B cell (primary cell): ENCODE measurements around the gene CYTH4. TPM values are rescaled to one million over a fixed set of nuclear protein-coding genes. Genes with fewer than 3 reads are reported as not detected.
A peak's percentile ranks its signal among the peaks of the same experiment; 100 is the strongest.

ENCODE experiments used
- ATAC-seq: fragments of 200-7000 bp; cut with Tn5 transposase; one replicate; pipeline ENCODE4 v1.10.0; 2021; ENCODE audit warnings: low read depth, mild to moderate bottlenecking, moderate number of reproducible peaks, moderate library complexity
- CTCF ChIA-PET: fragments of 350-600 bp; sonication (Branson Sonifier 250); formaldehyde crosslinking; loops from one replicate; lab custom pipeline; 2021; ENCODE audit warnings: antibody characterized with exemption, inconsistent platforms; lab: Charles Lee
- POLR2A ChIA-PET: fragments of 350-600 bp; sonication (Branson Sonifier 250); formaldehyde crosslinking; loops from one replicate; lab custom pipeline; 2021; ENCODE audit warnings: antibody characterized with exemption; lab: Charles Lee
- DNase-seq: peaks from one replicate; pipeline ENCODE4 v3.0.0; 2013
- H2AFZ ChIP-seq: 2 replicates; pipeline ENCODE4 v1.6.1; 2012; ENCODE audit warnings: mild to moderate bottlenecking, low read depth, low read length; ENCODE audit not compliant: insufficient read depth, poor library complexity, severe bottlenecking
- H3K27ac ChIP-seq, 2 donors: 1 replicate in 1 of 2; 2 replicates in 1 of 2; pipeline ENCODE4 v1.5.1; 2012 to 2013; ENCODE audit warnings: low read length in 2 of 2, mild to moderate bottlenecking in 2 of 2, moderate library complexity in 1 of 2
- H3K27me3 ChIP-seq, 4 experiments: fragments of 200-600 bp in 1 of 4; sonication (generic) in 1 of 4; replicated peaks in 1 of 4; 1 replicate in 2 of 4; 2 replicates in 2 of 4; pipeline versions ENCODE4 v1.6.1 to v1.7.0; 2013 to 2016; ENCODE audit warnings: low read length in 3 of 4, mild to moderate bottlenecking in 2 of 4, mixed read lengths in 1 of 4, moderate library complexity in 1 of 4; ENCODE audit not compliant: insufficient read depth in 4 of 4, control insufficient read depth in 3 of 4; ENCODE audit errors: control extremely low read depth in 1 of 4
- H3K36me3 ChIP-seq, 2 experiments: replicated peaks in 1 of 2; 1 replicate in 1 of 2; 2 replicates in 1 of 2; pipeline versions ENCODE4 v1.6.1 to v1.7.1; 2013; ENCODE audit warnings: low read length in 1 of 2; ENCODE audit not compliant: insufficient read depth in 2 of 2, control insufficient read depth in 1 of 2; ENCODE audit errors: control extremely low read depth in 1 of 2, extremely low read depth in 1 of 2
- H3K4me1 ChIP-seq, 2 donors: fragments of 200-600 bp in 1 of 2; sonication (generic) in 1 of 2; 1 replicate in 1 of 2; 2 replicates in 1 of 2; pipeline versions ENCODE4 v1.5.1 to v1.6.1; 2013 to 2017; ENCODE audit warnings: low read length in 2 of 2; ENCODE audit not compliant: control insufficient read depth in 2 of 2, insufficient read depth in 2 of 2
- H3K4me2 ChIP-seq: replicated peaks from 2 replicates; pipeline ENCODE3; 2012; ENCODE audit warnings: mild to moderate bottlenecking, low read depth, low read length; ENCODE audit not compliant: poor library complexity, severe bottlenecking
- H3K4me3 ChIP-seq, 5 experiments: fragments of 200-600 bp in 1 of 5; sonication (generic) in 1 of 5; 1 replicate in 3 of 5; 2 replicates in 2 of 5; pipeline versions ENCODE4 v1.5.1 to v1.7.0; 2011 to 2016; ENCODE audit warnings: low read length in 4 of 5, mild to moderate bottlenecking in 4 of 5, low read depth in 2 of 5, control low read depth in 1 of 5, moderate library complexity in 1 of 5; ENCODE audit not compliant: insufficient read depth in 1 of 5; ENCODE audit errors: control extremely low read depth in 1 of 5, extremely low read depth in 1 of 5
- H3K79me2 ChIP-seq: fragments of 200-600 bp; sonication (generic); one replicate; pipeline ENCODE4 v1.6.0; 2016; ENCODE audit warnings: low read length; ENCODE audit not compliant: control insufficient read depth, insufficient read depth
- H3K9ac ChIP-seq: fragments of 200-600 bp; sonication (generic); 2 replicates; pipeline ENCODE4 v1.6.1; 2017; ENCODE audit warnings: mild to moderate bottlenecking, low read length, moderate library complexity
- H3K9me3 ChIP-seq, 3 donors: one replicate each; pipeline versions ENCODE4 v1.6.1 to v1.7.1; 2013; ENCODE audit warnings: low read length in 2 of 3; ENCODE audit not compliant: control insufficient read depth in 2 of 3, insufficient read depth in 1 of 3; ENCODE audit errors: control extremely low read depth in 1 of 3
- H4K20me1 ChIP-seq: 2 replicates; pipeline ENCODE4 v1.6.0; 2012; ENCODE audit warnings: mild to moderate bottlenecking, low read length; ENCODE audit not compliant: insufficient read depth, control insufficient read depth, poor library complexity, severe bottlenecking
- H3K27ac Mint-ChIP-seq: one replicate; pipeline ENCODE4 v1.8.0; 2021; ENCODE audit warnings: mixed read lengths
- H3K27me3 Mint-ChIP-seq: one replicate; pipeline ENCODE4 v1.8.0; 2021; ENCODE audit warnings: mixed read lengths
- H3K4me1 Mint-ChIP-seq: one replicate; pipeline ENCODE4 v1.8.0; 2021; ENCODE audit warnings: mixed read lengths
- H3K4me3 Mint-ChIP-seq: one replicate; pipeline ENCODE4 v1.8.0; 2021; ENCODE audit warnings: mixed read lengths
- H3K9me3 Mint-ChIP-seq: one replicate; pipeline ENCODE4 v1.8.0; 2022; ENCODE audit warnings: mixed read lengths; ENCODE audit not compliant: insufficient read depth
- EZH2 ChIP-seq: IDR thresholded peaks from 2 replicates; pipeline ENCODE4 v1.6.1; 2012; ENCODE audit warnings: borderline replicate concordance, low read depth, mild to moderate bottlenecking, moderate library complexity, low read length; ENCODE audit not compliant: insufficient read depth, poor library complexity, severe bottlenecking
- WGBS: methylation state at CpG from one replicate; pipeline ENCODE4 v1.1.5; 2013; ENCODE audit warnings: missing lambda C conversion rate; ENCODE audit not compliant: insufficient coverage; 5-methylcytosine and 5-hydroxymethylcytosine counted together
- intact Hi-C: fragments of 100-400 bp; cut with micrococcal nuclease; formaldehyde crosslinking; loops from one replicate; pipeline ENCODE4 v1.10.0; 2022
- polyA plus RNA-seq: library from polyadenylated mRNA; depleted of rRNA; stranded (reverse); fragments of >200 nt; gene quantifications from 2 replicates; pipeline ENCODE4 v1.2.3, GENCODE V29; 2012
- total RNA-seq, 2 donors: library from RNA; stranded (reverse); fragments of 120-200 nt in 1 of 2; gene quantifications; 1 replicate in 1 of 2; 2 replicates in 1 of 2; pipeline versions ENCODE4 v1.2.3 to v1.2.4, GENCODE V29; 2013 to 2022
- TF ChIP-seq, protein P1 (sequence below): fragments of 200-600 bp; IDR thresholded peaks from one replicate; pipeline ENCODE4 v1.8.0; 2022; ENCODE audit warnings: antibody characterized with exemption, mild to moderate bottlenecking

The CYTH4 gene
- total and polyA plus RNA-seq, 2 donors (not counting 1 experiment from before 2014, with no cell fraction given) = 98.0 to 154 TPM

DNA sequence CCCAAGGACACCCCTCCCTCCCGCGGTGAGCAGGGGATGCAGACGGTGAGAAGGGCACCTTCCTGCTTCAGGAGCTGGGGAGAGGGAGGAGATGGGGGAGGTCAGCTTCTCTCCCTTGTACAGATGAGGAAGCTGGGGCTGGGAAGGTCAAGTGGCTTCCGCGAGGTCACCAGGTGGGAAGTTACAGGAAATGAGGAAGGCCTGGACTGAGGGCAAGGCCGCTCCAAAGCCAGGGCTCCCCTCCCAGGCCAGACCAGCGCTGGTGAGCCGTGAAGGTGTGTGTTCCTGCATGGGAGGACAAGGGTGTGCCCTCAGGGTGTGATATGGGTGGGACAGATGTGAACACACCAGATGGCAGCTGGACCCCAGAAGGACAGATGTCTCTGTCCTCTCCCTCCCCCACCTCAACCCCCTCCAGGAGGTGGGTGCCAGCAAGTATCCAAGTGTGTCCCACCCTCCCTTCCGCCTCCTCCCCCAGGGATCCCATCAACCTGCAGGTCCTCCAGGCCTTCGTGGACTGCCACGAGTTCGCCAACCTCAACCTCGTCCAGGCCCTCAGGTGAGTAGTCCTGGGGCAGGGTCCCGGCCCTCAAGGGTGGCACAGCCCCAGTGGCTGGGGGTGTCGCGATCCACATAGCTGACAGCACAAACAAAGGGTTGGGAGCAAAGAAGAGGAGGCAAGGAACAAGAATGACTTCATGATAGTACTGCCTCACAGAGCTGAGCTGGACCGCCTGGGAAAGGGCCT is 16.6 kb downstream of the CYTH4 start:
- POLR2A ChIA-PET = interaction anchor here (1.5 kb wide), 1 partner anchor 12 kb away, joined by 3 read pairs; no protein-coding TSS in a partner anchor
- H3K27me3 Mint-ChIP-seq = no peaks in the 10 kb centered on the region
- Histone ChIP-seq H3K27me3 (no peaks in the 10 kb centered on the region), H2AFZ (no peak overlapping the region), H3K36me3 (peaks cover 10 to 88% of the 10 kb centered on the region in 2 experiments), H3K9ac (no peak overlapping the region), H3K79me2 (peaks cover 13% of the 10 kb centered on the region), H3K27ac (peak overlapping the region in 1 of 2 donors; percentile 28), H3K4me1 (peaks cover 35 to 64% of the 10 kb centered on the region in 2 donors), H4K20me1 (peaks cover 29% of the 10 kb centered on the region), H3K4me2 (no peak overlapping the region), H3K9me3 (no peaks in the 10 kb centered on the region), H3K4me3 (no peak overlapping the region)
- DNase-seq (no peak), ATAC-seq (no peak)
- H3K4me1 Mint-ChIP-seq = peaks cover 46% of the 10 kb centered on the region
- CTCF ChIA-PET = interaction anchor here (0.7 to 2.8 kb wide), 3 partner anchors 10 to 32 kb away, joined by 3 to 12 read pairs (median 4); no protein-coding TSS in a partner anchor
- H3K9me3 Mint-ChIP-seq = no peaks in the 10 kb centered on the region
- no peak overlapping the region for H3K4me3 Mint-ChIP-seq
- no peak for TF ChIP-seq EZH2
- TF ChIP-seq, protein P1, sequence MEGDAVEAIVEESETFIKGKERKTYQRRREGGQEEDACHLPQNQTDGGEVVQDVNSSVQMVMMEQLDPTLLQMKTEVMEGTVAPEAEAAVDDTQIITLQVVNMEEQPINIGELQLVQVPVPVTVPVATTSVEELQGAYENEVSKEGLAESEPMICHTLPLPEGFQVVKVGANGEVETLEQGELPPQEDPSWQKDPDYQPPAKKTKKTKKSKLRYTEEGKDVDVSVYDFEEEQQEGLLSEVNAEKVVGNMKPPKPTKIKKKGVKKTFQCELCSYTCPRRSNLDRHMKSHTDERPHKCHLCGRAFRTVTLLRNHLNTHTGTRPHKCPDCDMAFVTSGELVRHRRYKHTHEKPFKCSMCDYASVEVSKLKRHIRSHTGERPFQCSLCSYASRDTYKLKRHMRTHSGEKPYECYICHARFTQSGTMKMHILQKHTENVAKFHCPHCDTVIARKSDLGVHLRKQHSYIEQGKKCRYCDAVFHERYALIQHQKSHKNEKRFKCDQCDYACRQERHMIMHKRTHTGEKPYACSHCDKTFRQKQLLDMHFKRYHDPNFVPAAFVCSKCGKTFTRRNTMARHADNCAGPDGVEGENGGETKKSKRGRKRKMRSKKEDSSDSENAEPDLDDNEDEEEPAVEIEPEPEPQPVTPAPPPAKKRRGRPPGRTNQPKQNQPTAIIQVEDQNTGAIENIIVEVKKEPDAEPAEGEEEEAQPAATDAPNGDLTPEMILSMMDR = no peak
- peak overlapping the region; percentile 77 for H3K27ac Mint-ChIP-seq
- intact Hi-C loops = no loop called here
- 94% methylated on average over 9 of the region's 17 CpGs for whole genome bisulfite sequencing
